Stimulated activated CD8-positive, alpha-beta memory T cell treated with anti-CD3 and anti-CD28 coated beads, Interleukin-2, amount 100 ng/mL, for 48 hours (primary cell): ENCODE measurements around the gene STXBP5.
"Not testable (repeated sequence)": the region's sequence is repeated elsewhere in the genome, so short reads cannot be mapped to it uniquely, and the experiment has no call there.

Experiments used
- DNase-seq, 2 donors: peaks; one replicate each; pipeline ENCODE4 v3.0.0-alpha.2; 2020; ENCODE audit warnings: low read depth in 2 of 2

Gene STXBP5

DNA sequence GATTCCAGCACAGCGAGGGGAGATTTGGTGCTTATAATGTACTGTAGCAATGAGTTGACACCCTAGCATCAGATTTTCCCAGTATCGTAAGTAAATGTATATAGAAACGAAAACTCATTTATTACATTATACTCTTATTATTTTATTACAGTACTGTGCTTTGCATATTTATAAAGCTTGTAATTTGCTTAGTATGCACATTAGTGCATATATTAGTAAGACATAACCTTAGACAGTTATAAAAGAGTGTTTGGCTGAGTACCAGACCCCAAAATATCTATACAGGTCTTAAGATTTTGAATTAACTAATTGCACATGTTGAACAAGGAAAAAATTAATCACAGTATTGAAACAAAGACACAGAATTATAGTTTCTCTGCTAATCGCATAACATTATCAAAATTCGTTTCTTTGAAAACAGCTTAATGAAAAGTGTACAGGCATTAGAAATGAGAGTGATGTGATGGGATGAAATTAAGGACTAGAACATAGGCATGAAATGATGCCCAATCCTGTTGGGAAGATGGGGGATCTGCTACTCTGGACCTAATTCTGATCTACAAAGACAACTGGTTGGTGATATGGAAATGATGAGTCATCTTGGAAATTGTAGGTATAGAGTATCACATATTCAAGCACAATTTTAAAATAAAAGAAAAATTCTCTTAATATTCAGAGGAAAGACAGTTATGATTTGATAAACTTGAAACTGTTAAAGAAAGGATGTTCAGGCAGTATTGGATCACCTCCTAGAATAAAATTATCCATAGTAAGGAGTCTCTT, 42.8 kb downstream of the STXBP5 start:
- no peak for DNase-seq

DNA sequence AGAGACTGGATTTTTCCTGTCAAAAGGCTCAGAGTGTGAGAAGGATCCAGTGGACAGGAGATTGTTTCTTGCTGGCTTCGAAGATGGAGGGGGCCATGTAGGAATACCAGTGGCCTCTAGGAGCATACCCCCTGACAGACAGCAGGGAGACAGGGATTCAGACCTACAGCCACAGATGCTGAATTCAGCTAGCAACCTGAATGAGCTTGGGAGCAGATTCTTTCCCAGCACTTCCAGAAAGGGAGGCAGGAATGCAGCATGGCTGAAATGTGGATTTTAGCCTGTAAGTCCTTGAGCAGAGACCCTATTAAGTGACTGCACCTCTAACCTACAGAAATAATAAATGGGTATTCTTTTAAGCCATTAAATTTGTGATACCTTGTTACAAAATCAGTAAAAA, 44.6 kb downstream of the STXBP5 start:
- DNase-seq, result no peak

DNA sequence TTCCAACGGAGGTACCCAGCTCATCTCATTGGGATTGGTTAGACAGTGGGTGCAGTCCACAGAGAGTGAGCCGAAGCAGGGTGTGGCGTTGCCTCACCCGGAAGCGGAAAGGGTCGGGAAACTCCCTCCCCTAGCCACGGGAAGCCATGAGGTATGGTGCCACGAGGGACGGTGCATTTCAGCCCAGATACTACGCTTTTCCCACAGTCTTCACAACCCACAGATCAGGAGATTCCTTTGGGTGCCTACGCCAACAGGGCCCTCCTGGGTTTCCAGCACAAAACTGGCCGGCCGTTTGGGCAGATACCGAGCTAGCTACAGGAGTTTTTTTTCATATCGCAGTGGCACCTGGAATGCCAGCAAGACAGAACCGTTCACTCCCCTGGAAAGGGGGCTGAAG, 46.9 kb downstream of the STXBP5 start:
- no peak for DNase-seq

DNA sequence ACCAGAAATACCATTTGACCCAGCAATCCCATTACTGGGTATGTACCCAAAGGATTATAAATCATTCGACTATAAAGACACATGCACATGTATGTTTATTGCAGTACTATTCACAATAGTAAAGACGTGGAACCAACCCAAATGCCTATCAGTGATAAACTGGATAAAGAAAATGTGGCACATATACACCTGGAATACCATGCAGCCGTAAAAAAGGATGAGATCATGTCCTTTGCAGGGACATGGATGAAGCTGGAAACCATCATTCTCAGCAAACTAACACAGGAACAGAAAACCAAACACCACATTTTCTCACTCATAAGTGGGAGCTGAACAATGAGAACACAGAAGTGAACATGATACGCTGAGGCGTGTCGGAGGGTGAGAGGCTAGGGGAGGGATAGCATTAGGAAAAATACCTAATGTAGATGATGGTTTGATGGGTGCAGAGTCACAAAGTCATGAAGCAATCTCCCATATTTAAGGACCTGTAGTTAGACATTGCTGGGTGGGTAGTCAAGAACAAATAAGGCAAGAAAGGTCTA, 50.8 kb downstream of the STXBP5 start:
- not testable (repeated sequence) for DNase-seq

DNA sequence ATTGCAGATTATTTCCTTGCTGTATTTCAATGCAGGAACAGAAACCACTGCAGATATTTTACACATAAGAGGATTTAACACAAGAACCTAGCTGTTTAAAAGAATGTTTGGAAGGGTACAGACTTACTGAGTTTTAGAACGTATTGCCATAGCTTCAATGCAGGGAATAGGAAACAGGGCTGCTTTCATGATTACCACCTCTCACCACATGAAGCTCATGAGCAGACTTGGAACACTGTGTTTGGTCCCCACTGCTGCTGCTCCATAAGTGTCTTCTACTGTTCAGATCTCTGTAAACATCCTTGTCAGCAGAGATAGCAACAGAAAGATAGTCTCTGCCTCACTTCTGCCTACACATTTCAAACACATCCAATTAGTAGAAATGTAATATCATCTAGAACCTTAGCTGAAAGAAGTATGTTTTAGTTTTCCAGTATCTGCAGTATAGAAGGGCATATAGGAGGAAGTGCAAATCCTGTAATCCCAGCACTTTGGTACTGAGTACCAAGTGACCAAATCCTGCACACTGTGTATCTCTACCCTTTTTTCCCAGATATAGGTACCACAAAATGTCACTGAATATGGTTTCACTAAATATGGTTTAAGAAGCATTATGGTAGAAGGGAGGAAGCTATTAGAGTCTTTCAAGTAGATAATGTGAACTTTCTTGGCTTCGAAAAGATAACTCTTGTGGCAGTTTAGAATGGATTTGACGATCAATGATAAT, 51.9 kb downstream of the STXBP5 start:
- no peak for DNase-seq

DNA sequence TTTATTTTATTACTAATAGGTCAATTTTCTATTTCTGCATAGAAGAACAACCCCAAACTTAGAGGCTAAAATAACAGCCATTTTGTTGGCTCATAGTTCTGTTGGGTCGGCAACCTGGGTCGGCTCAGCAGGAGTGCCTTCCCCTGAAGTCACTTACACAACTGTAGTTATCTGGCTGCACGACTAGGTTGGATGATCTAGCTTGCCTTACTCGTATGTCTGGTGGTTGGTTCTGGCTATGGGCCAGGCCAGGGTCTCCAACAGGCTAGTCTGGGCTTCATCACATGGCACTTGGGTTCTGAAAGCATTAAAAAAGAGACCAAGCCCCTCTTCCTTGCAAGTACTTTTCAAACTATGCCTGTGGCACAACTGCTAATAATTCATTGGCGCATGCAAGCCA, 53.5 kb downstream of the STXBP5 start:
- no peak for DNase-seq

DNA sequence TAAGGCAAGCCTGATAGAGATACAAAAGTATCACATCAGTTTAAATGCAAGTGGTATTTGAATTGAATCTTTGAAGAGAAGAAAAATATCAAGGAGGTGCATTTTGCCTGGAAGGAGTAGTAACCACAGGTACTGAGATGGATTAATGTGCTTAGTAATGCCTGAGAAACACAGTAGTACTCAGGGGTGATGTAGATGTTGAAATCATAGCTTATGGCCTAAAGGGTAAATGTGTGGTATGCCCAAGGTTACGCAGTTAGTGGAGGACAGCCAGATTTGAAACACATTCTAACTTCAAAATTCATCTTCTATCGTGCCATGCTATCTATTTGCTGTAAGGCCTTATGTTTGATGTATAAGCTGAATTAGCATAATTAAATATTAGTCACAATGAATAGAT, 55.9 kb downstream of the STXBP5 start:
- no peak for DNase-seq

DNA sequence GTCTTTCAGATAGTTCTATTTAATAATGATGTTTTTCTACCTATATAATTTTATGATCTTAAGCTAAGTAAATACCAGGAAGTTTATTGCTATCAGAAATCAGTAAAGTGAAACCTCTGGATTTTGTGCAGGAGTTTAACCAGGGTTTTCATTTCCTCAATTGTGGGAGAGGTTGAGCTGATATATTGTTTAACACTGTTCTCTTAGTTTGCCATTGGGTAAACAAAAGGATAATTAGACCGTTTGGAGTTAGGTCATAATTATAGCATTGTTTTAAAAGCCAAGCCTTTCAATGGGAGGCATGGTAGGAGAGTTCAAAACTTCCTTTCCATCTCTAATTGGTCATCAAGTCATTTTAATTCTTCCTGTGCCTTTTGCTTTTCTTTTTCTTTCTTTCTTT, 58.7 kb downstream of the STXBP5 start:
- DNase-seq, result no peak

DNA sequence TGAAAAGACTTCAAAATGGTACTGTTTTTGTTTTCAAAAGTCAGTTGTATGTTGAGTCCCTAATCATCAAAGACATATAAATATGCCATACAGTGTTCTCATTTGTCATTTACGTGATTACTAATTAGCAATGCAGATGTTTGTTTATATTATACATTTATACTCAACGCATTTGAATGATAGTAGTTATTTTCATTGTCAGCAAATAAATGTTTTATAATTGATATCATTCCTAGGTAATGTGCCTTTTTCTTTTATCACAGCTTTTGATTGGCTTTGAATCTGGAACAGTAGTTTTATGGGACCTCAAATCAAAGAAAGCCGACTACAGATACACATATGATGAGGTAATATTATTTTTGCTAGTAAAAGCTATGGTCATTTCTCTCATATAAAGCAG, 62.6 kb downstream of the STXBP5 start:
- no peak for DNase-seq

DNA sequence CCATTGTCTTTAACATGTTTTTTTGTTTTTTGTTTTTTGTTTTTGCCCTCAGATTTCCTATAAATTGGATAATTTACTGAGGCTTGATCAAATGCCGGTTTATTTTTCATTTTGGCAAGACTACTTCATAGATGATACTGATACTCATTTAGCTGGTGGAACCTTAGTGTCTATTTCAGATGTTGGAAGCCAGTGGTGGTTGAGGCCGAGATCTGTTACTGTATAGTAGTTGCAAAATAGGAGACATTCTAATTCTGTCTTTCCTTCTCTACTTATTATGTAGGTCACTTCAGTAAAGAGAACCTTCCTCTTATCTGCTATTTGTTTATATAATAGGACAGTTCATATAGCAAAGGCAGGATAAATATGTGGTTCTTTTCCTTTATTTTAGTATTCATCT, 63.4 kb downstream of the STXBP5 start:
- no peak for DNase-seq

DNA sequence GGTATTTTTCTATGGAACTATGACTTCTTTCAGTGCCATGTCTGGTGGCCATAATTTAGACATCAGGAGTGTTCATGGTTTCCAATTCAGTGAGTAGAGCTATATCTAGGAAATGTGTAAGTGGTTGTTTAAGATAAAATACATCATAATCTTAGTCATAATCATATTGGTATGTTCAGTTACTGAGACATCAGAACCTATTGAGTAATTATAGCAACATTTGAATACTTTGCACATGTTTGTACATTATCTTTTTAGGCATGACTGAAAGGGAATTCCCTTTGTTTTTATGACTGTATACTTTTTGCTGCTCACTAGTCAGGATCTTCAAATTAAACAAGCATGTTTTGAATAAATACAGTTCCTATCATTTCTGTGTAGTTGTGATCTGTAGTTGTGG, 64.0 kb downstream of the STXBP5 start:
- DNase-seq, result no peak

DNA sequence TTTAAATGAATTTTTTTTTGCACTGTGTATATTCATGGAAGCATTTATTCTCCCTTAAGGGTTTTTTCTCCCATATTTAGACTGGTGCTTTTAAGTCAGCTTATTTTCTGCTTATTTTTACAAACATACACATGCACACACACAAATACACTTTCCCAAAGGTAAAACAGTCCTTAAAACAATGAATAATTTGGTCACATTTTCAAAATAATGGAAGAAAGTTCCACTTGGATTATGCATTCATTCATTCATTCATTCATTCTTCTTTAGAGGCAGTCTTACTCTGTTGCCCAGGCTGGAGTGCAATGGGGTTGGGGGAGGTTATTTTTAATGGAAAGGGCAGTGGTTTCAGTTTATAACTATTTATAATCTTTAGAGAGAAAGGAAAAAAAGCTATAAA, 69.8 kb downstream of the STXBP5 start:
- no peak for DNase-seq

DNA sequence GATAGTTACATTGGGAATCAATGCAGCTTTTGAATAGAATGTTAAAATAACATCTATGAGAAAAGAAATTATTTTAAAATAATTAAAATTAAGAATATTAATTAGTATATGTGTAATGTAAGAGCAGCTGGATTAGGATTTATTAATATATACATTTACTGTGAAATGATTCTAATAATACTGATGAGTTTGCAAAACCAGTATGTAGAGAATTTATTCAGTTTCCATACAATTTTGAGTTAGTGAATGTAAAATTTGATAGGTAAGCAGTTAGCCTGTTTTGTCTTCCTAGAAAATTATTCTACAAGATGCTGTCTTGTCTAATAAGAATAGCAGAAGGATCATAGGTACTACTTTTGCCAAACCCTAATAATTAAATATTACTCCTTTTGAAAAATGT, 70.6 kb downstream of the STXBP5 start:
- DNase-seq, result no peak

DNA sequence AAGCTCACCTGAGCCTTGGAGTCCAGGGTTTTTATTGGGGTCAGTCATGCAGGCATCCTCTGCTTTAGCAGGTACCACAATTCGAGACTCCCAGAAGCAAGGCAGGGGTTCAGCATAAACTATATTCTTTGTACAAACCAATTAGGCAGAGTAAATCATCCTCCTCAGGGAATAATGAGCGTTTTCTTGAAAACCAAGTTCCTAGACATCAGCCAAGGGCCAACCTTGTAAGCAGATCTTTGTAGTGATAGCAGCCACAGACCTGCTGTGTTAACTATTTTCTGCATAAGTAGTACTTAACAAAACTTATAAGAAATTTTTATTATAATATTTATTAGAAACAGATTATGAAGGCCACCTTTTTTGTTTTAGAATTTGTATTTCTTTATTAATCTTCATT, 74.7 kb downstream of the STXBP5 start:
- no peak for DNase-seq

DNA sequence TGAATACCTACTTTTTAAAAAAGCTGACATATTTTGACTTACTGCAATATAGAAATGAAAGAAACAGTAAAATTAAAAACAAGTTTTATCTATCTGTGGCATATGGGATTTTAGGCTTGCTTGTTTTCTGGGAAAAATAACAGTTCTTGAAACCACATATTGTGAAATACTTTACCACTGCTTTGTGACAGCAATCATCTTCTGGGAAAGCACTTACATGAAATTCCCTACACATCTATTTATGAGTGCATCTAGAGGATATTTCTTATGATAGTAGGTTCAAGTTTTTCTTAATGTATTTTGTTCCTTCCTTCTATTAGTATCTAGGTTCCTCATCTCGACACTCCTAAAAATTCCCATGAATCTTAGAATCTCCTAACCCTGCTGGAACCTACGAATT, 75.2 kb downstream of the STXBP5 start:
- no peak for DNase-seq

DNA sequence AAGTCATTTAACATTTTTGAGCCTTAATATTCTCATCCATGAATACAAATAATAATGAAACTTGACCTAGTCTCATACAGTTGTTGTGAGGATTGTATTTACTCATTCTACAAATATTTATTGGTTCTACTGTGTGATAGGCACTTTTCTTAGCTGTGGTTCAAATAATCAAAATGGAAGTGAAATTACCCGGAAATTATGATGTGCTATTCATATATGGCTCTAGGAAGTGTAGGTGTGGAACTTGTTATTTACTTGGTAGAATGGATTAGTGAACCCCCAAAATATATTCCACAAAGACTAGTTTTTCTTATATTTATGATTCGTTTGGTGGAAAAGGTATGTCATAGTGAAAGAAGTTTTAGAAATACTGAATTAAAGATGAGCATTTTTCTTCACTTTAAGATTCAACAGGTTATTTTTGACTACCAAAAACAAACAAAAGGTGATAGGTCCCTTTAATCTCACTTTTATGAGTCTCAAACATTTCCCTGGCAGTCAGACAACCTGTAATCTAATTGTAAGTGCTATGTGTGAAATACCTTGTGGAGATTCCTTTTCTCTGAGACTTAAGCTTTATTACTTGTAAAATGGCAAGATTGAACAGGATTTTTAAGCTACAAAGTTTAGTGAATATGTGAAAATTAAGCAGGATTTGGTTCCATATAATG, 77.8 kb downstream of the STXBP5 start:
- no peak for DNase-seq

DNA sequence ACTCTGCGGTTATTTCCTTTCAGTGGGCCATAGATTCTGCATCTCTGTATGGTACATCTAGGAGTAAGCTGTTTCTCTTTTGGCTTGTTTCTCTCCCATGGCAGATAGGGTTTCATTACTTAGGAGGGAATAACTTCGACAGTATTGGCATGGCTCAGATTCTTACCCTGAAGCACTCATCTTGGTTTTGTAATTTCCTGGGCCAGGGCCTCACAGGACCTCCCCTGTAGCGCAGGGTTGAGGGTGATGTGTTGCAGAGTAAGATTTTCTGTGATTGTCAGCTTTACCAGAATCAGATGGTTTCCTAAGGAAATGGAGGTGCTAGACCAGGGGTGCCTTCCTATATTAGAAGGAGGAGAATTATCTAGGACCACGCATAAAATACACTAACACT, 78.3 kb downstream of the STXBP5 start:
- no peak for DNase-seq

DNA sequence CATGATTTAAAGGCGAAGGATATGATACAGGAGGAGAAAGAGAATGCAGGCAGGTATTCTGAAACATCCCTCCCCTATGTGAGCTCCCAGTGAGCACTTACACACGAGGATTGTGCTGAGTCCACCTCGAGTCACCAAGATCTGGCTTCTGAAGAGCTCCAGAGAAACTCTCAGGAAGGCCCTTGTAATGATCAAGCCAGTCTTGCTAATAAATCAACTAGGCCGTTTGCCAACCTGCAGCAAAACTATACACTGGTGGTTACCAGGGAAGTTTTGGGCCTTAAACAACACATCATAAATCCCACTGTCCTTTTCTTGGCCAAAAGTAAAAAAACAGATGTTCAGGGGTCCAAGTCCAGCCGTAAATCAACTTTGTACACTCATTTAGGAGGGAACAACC, 79.2 kb downstream of the STXBP5 start:
- DNase-seq, result no peak

DNA sequence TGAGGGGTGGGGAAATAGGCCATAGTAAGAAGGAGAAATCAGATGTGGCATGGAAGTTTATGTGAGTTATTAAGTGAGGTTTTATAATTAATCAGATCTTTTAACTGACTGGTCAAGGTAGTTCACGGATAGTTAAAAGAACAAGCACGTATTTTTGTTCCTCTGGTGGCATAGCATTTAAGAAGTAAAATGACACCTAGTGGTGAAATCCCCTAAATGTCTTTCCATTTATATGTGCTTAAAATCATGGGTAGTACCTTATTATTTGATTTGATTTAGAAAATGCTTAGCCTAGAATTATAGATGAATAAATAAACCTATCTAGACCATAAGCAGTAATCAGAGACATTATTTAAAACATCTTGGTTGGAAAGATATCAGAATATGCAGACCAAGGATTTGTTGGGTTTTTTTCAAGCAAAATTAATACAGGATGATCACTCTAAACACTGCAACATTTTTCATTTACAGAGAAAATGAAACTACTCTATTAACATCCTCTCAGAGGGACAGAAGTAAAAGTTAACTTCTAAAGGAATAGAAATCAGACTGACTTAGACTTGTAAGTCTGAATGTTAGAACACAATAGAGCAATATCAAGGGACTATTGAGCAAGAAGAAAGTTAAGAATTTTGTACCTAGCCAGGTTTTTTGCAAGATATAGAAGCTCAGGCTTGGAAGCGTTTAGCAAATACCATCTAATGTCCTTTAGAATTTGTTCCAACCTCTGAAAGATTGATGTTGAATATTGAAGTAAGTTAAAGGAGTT, 81.1 kb downstream of the STXBP5 start:
- no peak for DNase-seq

DNA sequence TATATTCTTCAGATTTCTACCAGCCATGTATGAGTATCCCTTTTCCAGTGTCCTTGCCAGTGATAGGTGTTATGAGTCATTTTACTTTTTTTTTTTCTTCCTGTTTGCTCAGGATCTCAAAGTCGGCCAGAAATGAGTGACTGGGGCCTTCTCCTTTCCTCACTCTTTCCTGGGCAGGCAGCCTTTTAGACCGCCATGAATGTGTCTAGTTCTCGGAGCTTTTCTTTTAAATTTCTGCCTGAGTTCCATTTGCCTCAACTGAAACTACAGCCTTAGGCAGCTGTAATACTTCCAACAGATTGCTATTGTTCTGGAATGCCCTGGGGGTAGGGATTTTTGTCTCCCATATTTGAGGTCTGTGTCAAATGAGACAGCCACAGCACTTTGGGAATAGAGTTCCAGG, 83.7 kb downstream of the STXBP5 start:
- DNase-seq, result no peak

DNA sequence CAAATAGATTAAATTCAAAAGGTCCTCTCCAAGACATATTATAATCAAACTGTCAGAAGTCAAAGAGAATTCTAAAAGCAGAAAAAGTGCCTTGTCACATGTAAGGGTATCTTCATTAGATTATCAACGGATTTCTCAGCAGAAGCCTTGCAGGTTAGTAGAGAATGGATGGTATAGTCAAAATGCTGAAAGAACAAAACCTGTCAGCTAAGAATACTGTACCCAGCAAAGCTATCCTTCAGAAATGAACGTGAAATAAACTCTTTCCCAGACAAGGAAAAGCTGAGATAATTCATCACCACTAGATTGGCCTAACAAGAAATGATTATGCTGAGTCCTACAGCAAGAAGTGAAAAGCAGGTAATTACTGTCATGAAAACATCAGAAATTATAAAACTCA, 92.9 kb downstream of the STXBP5 start:
- no peak for DNase-seq
